GM12874 (cell line): Measurements from ENCODE around the gene CUL9.

ENCODE experiments used
- CTCF ChIP-seq: IDR thresholded peaks from 2 replicates; pipeline ENCODE4 v1.5.1; 2011; ENCODE audit warnings: low read depth, mild to moderate bottlenecking, control low read depth, low read length, moderate library complexity; ENCODE audit not compliant: insufficient read depth

The CUL9 gene

DNA sequence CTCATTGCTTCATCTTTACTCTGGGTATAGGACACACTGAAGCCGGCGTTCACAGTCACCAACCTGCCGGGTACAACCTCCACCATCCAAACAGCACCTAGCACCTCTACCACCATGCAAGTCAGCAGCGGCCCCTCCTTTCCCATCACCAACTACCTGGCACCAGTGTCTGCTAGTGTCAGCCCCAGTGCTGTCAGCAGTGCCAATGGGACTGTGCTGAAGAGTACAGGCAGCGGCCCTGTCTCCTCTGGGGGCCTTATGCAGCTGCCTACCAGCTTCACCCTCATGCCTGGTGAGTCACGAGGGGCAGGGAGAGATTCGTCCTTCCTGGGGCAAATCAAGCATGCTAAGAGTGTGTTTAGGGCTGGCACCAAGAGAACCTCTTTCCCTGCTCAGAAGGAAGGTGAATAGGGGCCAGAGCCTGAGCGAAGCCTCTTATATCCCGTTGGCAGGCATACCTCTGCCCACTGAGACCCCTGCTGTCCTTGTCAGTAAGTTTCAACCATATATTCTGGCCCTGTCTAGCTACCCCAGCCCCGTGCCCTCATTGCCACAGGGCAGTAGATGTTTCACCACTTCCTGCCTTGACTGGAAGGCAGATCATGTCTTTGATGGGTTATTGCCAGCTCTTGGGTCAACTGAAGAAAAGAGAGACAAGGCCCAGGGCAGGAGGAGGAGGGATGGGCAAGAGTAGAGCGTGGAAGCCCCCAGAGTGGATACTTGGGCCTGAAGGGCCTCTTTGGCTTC lies 6.1 kb upstream of the CUL9 start:
- no peak for TF ChIP-seq CTCF

DNA sequence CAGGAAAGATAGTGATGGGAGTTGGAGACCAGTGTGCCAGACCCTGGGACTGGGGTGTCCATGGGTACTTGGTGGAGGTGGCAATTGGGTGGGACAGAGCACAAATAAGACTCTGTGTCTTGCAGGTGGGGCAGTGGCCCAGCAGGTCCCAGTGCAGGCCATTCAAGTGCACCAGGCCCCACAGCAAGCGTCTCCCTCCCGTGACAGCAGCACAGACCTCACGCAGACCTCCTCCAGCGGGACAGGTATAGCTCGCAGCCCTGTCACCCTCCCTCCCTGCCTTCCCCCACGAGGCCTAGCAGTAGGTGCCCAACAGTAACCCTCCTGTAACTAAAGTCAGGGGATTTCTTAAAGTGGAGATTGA lies 5.6 kb upstream of the CUL9 start:
- no peak for TF ChIP-seq CTCF

- TF ChIP-seq CTCF = no peak
These were observed 3.8 kb upstream of the CUL9 start for GRCh38 chr6:43178150-43178549.

DNA sequence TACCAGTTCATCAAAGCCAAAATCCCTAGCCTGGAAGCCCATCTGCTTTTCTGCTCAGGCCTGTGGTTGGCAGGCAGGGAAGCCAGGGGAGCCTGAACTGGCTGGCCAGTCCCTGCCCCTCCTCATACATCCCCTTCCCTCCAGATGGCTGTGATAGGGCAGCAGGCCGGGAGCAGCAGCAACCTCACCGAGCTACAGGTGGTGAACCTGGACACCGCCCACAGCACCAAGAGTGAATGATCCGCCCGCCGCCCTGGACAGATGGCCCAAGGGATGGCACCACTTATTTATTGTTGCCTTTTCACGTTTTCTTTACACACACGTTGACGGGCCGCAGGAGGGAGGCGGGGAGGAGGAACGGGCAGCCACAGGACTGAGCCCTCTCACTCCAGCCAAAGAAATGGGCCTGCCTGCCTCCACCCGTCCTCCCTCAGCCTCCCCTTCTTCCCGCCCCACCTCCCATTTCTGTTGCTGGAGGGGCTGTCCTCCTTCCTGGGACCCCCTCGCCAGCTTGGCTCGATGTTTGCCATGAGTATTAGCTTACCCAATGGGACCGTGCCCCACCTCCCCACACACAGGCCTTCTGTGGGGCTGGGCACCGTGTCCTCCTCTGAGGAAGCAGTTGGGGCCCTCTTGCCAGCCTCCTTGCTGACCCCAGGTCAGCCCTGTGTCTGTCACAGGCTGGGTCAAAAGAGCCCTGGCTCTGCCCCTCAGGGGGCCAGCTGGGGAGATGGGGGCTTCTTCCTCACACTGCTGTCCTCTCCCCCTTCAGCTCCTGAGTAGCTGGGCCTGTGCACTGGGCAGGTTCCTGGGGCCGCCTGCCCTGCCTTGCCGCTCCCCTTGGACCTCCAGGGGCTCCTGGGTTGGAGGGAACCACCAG lies 2.8 kb upstream of the CUL9 start:
- no peak for TF ChIP-seq CTCF

DNA sequence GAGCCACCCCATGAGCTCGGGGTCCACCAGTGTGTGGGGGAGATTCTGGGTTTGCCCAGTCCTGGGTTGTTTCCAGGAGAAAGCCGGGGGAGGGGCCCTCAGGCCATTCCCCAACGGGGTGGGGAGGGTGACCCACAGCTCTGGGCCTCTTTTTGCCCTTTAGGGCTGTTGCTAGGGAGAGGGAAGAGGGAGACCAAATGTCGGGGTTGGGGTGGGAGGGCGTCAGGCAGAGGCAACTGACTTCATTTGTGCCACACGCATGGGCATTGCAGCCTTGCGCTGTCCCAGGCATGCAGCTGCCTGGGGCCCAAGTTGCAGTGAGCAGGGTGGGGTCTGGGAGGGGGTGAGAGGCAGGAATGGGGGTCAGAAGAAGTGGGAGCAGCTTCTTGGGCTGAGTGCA lies 1.9 kb upstream of the CUL9 start:
- no peak for TF ChIP-seq CTCF

DNA sequence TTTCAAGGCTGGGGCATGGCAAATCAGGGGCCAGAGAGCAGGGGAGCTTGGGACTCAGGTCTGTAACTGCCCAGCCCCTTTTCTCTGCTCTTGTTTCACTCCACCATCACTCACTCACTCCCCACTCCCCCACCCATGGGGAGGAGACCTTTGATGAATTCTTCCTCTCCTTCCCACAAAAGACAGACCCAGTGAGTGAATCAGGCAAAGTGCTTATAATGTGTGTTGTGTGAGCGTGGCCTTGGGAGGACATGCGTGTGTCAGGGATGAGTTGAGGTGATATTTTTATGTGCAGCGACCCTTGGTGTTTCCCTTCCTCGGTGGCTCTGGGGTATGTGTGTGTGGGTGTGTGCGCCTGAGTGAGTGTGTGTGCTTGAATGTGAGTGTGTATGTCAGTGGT lies 1.0 kb upstream of the CUL9 start:
- TF ChIP-seq CTCF = no peak

GRCh38 chr6:43181621-43181941 lies 415 bp upstream of the CUL9 start:
- TF ChIP-seq CTCF = no peak
